GM12801 (cell line): ENCODE results near the gene EHMT1.

ENCODE experiments used
- TF ChIP-seq, protein P1 (sequence below): IDR thresholded peaks from one replicate; pipeline ENCODE4 v1.5.1; 2011; ENCODE audit warnings: control low read depth; ENCODE audit not compliant: insufficient read length; ENCODE audit errors: extremely low read depth

EHMT1 gene

DNA sequence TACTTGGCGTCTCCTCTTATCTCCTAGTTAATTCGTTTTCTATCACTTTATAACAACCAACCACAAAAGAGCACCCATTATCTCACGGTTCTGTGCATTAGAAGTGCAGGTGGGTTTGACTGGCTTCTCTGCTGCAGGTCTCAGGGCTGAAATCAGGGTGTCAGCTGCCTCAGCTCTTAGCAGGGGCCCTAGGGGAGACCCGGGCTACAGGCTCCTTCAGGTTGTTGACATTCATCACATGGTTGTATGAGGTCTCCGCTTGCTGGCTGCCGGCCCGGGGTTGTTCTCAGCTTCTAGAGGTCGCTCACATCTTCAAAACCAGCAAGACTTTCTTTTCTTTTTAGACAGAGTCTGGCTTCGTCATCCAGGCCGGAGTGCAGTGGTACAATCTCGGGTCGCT, 25.6 kb upstream of the EHMT1 start:
- TF ChIP-seq, protein P1, sequence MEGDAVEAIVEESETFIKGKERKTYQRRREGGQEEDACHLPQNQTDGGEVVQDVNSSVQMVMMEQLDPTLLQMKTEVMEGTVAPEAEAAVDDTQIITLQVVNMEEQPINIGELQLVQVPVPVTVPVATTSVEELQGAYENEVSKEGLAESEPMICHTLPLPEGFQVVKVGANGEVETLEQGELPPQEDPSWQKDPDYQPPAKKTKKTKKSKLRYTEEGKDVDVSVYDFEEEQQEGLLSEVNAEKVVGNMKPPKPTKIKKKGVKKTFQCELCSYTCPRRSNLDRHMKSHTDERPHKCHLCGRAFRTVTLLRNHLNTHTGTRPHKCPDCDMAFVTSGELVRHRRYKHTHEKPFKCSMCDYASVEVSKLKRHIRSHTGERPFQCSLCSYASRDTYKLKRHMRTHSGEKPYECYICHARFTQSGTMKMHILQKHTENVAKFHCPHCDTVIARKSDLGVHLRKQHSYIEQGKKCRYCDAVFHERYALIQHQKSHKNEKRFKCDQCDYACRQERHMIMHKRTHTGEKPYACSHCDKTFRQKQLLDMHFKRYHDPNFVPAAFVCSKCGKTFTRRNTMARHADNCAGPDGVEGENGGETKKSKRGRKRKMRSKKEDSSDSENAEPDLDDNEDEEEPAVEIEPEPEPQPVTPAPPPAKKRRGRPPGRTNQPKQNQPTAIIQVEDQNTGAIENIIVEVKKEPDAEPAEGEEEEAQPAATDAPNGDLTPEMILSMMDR, result no peak

DNA sequence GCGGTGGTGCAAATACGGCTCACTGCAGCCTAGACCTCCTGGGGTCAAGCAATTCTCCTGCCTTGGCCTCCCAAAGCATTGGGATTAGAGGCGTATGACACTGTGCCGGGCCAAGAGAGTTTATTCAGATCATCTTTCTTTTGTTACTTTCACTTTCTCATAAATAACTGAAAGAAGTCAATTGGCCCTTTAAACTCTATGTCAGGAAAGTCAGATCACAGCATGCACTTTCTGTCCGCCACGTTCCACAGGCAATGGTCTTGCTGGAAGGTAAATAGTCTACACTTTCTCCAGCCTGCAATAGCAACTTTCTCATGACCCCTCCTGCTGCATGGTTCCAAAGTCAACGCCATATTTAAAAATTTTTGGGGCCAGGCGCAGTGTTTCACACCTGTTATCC, 19.9 kb upstream of the EHMT1 start:
- TF ChIP-seq, protein P1, result no peak

DNA sequence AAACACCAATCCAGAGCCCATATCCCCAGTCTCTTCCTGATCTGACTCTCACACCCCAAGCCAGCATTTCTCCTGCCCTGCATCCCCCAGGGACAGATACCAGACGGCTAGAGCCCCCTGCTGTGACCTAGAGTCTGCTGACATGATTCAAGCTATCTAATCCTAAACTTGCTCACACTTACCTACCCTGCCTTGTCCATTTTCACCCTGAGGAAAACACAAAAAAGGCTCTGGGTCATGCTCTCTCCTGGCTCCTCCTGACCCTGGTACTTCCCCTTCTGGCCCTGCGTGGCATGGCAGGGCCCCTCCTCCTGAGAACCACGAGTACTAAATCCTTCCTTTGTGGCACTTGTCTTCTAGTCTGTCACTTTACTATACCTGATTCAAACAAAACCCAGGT, 16.1 kb upstream of the EHMT1 start:
- TF ChIP-seq, protein P1, result no peak

DNA sequence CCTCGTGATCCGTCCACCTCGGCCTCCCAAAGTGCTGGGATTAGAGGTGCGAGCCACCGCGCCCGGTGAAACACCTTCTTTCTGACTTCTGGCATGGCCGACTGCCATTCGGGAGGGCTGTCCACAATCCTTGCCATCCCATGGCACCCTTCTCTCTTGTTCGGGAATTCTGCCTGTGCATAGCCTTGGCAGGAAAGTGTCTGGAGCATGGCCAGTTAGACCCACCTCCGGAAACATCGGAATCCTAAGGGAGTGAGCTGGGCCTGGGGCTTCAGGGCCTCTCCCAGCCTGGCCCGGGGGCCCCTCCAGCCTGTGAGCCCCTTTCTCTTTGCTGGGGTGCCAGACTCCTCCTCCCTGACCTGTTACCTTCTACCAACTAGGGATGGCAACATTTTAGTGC, 14.9 kb upstream of the EHMT1 start:
- TF ChIP-seq, protein P1, result no peak

DNA sequence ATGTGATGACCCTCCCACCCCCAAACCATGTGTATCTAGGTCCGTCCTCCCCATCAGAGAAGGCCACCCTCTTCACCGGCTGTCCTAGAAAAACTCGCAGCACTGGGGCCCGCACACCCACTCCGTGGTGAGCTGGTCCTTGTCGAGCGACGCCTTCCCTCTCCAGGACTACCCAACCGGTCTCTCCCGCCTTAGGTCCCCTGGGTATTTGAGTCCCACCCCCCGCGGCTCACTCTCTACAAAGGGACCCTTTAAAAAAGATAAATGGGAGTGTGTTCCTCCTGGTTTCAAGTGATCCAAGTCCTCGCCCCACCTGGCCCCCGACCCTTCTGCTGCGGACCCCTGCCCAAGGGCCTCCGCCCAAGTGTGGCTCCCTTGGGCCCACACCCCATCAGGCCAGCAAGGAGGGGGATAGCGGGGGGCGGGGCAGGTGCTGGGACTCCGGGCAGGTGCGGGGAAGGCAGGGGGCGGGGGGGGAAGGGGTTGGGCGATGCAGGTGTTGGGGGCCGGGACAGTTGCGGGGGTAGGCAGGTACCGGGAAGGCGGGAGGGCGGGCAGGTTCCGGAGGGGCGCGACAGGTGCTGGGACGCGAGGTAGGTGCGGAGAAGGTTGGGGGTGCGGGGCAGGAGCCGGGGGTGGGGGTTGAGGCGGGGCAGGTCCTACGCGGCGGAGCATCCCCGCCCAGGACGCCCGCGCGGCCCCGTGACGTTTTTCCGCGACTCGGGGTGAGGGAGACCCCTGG, 14.3 kb upstream of the EHMT1 start:
- TF ChIP-seq, protein P1, result no peak

DNA sequence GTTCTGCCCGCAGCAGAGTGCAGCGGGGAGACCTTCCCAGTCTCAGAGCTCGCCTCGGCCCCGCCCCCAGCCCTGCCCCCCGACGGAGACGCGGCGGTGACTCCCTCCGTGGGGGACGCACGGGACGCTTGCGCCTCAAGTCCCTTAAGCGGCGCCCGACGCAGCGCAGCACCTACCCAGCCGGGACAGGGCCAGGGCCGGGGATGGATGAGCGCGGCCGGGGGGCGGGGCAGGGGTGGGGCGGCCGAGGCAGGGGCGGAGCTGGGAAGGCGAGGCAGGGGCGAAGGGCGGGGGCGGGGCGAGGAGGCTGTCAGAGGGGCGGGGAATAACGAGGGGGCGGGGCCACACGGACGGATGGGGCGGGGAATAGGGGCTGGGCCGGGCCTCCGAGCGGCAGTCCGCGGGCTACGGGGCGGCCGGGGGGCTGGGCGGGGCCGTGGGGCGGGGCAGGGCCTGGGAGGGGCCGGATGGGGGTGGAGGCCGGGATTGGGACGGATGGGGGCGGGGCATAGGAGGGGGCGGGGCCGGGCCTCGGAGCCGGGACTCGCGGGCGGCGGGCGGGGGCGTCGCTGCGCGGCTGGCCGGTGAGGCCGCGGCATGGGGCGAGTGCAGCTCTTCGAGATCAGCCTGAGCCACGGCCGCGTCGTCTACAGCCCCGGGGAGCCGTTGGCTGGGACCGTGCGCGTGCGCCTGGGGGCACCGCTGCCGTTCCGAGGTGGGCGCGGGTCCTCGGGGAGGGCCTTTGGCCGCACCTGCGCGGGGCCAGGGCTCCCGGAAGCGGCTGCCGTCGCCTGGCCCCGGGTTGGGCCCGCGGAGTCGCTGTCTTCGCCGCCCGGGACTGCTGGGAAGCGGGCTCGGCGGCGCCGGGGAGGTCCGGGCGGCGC, 13.4 kb upstream of the EHMT1 start, which contains the start of gene ARRDC1:
Gene ARRDC1 (plus strand): TSS at position 566 of the 884 bp plus-strand sequence. CDS start 32 bp downstream, at position 598.
- TF ChIP-seq, protein P1, result no peak

DNA sequence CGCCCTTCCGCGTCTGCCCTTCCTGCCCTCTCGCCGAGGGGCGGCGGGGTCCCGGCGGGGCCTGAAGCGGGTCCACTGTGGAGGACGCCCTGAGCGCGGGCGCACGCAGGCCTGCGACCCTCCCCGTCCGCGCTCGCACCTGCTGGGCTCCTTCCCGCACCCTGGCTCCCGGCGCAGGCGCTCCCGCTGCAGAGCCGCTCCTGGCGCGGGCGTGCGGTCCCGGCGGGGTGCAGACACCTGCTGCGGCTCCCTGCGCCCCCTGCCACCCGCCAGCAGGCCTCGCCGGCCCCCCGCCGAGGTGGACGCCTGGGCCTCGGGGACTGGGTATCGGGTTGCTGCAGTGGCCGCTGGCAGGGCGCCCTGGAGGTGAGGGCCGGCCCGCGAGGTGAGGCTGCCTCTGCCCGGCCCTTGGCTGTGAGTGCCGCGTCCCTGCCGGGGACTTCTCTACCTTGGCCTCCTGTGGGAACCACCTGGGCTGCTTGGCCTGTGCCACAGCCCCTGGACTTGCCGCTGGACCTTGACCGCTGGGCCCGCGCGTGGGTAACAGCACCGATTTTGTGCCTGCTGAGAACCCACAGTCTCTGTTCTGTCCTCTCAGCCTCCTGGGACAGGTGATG, 12.7 kb upstream of the EHMT1 start:
- TF ChIP-seq, protein P1, result no peak
